GM12875 (cell line): ENCODE results near the gene MITF.

ENCODE experiments used
- H3K4me3 ChIP-seq: one replicate; pipeline ENCODE4 v1.5.1; 2011; ENCODE audit warnings: low read depth, low read length, control low read depth
- CTCF ChIP-seq: IDR thresholded peaks from 2 replicates; pipeline ENCODE4 v1.5.1; 2011; ENCODE audit warnings: low read depth, mild to moderate bottlenecking, control low read depth, inconsistent platforms, low read length, moderate library complexity, borderline replicate concordance; ENCODE audit not compliant: insufficient read depth

The MITF gene

GRCh38 chr3:69698728-69699127, 40.5 kb upstream of the MITF start:
- H3K4me3 ChIP-seq, result no peak overlapping the region
- no peak for TF ChIP-seq CTCF

DNA sequence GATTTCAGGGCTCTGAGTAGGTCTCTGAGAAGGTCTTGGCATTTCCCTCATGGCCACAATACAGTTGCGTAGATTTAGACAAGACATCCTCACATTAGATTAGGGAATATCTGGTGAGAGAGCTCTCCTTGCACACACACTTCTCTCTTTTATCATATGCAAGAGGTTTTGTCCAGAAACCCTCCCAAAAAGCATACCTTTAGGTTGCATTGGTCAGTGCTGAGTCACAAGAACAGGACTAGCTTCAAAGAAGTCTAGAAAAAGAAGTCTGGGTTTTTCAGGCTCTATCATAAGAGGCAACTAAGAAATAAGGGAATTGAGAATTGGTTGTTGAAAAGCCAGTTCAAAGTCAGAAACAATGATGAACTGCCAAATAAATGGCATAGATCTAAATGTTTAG, 40.1 kb upstream of the MITF start:
- no peak for TF ChIP-seq CTCF
- no peak overlapping the region for H3K4me3 ChIP-seq

DNA sequence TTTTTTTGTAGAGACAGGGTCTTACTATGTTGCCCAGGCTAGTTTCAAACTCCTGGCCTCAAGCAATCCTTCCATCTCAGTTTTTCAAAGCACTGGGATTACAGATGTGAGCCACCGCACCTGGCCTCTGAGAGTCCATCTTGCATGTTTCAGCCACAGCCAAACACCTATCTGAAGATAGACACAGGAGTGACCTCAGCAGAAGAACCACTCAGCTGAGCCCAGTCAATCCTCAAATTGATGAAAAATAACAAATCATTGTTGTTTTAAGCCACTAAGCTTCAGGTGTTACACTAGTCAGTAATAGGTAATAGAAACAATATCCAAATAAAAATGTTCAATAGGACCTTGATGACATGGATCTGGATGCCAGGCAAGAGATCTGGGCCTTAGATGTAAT, 38.3 kb upstream of the MITF start:
- TF ChIP-seq CTCF, result no peak
- H3K4me3 ChIP-seq, result no peak overlapping the region

DNA sequence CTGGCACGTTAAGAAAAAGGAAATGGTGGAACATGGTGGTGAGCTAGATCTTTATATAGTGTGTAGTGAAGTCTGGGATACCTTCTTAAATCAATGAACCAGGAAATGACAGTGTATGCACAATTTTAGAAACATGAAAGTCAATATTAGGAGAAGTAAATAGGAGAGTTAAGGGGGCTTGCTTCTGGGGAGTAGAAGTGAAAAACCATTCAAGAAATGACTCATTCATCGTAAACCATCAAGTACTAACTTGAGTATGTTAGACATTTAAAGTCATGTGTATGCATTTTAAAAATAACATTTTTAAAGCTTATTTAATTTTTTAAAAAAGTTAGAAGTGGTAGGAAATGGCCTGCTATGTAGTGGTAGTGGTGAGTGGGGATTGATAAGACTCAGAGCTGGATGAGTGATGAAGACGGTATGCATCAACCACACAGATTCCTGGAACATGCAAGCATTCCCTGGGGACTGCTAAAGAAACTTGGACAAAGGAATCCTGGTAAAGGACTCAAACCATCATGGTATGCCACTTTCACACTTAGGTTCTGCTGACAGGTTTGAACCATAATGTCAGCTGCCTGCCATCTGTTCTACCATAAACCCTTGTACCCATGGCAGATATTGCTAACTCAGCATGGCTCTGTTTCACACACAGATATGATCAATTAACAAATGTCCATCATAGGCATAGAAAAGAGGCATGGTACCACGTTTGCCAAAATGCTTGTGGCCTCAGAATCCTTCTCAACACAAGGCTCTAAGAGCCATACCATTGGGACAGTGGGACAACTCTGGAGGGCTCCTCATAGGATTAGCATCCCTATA, 28.9 kb upstream of the MITF start:
- no peak for TF ChIP-seq CTCF
- H3K4me3 ChIP-seq, result no peak overlapping the region

GRCh38 chr3:69712269-69712668, 27.0 kb upstream of the MITF start:
- TF ChIP-seq CTCF, result no peak

GRCh38 chr3:69712933-69713332, 26.3 kb upstream of the MITF start:
- H3K4me3 ChIP-seq, result no peak overlapping the region
- TF ChIP-seq CTCF, result no peak

More at GRCh38 chr3:69712269-69712668, 27.0 kb upstream of the MITF start:
- H3K4me3 ChIP-seq, result no peak overlapping the region

- TF ChIP-seq CTCF, result no peak
- no peak overlapping the region for H3K4me3 ChIP-seq
Measured at GRCh38 chr3:69715204-69715603, 24.1 kb upstream of the MITF start.
